ENCODE data around the gene C1orf174. TPM values are rescaled to one million over a fixed set of nuclear protein-coding genes. Genes with fewer than 3 reads are reported as not detected.

The C1orf174 gene
- total RNA-seq, 1 donor from 2014 or later: 36.8 TPM

DNA sequence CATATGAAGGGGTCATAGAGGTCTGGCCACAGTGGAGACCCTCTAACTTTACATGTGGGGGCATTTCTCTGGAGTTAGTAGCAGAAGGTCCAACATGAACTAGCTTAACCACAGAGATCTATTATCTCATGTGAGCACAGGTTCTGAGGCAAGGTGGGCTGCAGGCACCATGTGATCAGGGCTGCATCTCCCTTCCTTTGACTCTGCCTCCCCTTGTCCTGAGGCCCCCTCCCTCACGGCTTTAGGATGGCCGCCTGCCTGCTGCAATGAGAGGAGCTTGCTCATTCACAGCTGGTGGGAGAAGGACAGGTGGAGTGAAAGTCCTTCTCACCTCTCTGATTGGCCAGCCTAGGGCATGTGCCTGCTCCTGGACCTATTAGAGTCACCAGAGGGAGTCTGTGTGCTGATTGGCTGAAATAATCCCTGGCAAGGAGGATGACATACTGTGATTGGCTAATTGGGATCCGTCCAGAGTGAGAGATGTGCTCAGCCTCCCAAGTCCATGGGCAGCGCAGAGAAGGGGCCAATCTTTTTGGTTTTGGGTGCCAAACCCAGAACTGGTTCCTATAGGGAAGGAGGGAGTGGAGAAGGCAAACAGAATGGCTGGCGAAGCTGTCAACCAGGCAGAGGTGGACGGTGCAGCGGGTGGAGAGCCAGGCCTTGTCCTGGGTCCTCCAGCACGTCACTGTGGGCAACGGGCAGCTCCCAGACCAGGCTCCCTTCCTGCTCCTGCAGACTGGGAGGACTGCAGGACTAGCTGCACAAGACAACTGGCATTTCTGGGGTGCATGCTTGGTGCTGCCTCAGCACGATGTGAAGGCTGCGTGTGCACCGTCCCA lies 39.4 kb upstream of the C1orf174 start:
- no peak for DNase-seq (ENCODE audit: low read depth, low spot score)
- Mint-ChIP-seq H3K4me3 (no peak overlapping the region), H3K4me1 (peaks cover 19% of the 10 kb centered on the region), H3K9me3 (peaks cover 5% of the 10 kb centered on the region), H3K27me3 (ENCODE audit: low read depth) (peaks cover 14% of the 10 kb centered on the region), H3K27ac (ENCODE audit: unreplicated experiment) (no peak overlapping the region), H3K36me3 (ENCODE audit: low read depth) (peaks cover 4% of the 10 kb centered on the region)
- no peak for TF ChIP-seq CTCF (conservative IDR thresholded peaks at IDR 0.05)

GRCh38 chr1:3932156-3932919 lies 32.3 kb upstream of the C1orf174 start:
- Mint-ChIP-seq H3K4me3 (no peak overlapping the region), H3K36me3 (ENCODE audit: low read depth) (no peaks in the 10 kb centered on the region), H3K9me3 (peaks cover 12% of the 10 kb centered on the region), H3K27ac (ENCODE audit: unreplicated experiment) (no peak overlapping the region), H3K4me1 (peaks cover 11% of the 10 kb centered on the region), H3K27me3 (ENCODE audit: low read depth) (peaks cover 33% of the 10 kb centered on the region)
- no peak for DNase-seq (ENCODE audit: low read depth, low spot score)
- no peak for TF ChIP-seq CTCF (conservative IDR thresholded peaks at IDR 0.05)

DNA sequence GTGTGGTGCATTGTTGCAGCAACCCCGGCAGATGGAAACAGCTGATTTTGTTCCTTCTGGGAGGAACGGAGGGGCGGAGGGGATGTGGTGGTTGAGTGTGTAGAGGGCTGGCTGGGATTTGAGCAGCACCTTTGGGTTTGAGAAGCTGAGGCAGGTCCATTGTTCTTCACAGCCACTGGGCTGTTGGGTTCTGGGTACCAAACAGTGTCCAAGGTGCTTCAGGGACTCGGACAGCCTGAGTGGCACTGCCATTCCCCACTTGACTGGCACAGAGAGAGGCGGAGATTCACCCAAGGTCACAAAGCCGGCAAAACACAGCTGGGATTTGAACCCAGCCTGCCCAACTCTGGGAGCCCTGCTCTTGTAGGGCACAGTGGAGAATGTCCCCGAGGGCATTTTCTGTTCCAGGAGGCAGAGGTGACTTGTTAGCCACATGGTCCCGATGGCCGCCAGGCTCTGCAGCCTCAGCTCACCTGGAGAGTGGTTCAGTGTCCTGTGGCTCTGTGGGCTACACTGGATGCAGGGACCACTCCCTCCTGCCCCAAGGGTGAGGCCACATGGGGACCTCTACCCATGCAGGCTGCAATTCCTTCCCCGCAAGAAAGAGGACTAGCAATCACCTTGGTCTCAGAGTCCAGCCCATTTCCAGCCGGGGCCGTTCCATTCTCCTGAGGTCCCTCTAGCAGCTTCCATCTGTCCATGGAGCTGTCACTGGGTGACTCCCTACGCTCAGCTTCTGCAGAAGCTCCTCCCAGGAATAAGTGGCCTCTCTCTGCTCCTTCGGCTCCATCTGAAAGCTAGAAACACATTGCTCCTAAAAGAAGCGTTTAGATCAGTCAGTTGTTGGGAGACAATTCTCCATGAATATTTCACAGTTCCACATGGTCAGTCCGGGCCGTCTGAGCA lies 31.2 kb upstream of the C1orf174 start:
- Mint-ChIP-seq H3K4me1 (peaks cover 11% of the 10 kb centered on the region), H3K27ac (ENCODE audit: unreplicated experiment) (no peak overlapping the region), H3K4me3 (no peak overlapping the region), H3K27me3 (ENCODE audit: low read depth) (peaks cover 35% of the 10 kb centered on the region), H3K9me3 (peaks cover 9% of the 10 kb centered on the region), H3K36me3 (ENCODE audit: low read depth) (no peaks in the 10 kb centered on the region)
- no peak for TF ChIP-seq CTCF (conservative IDR thresholded peaks at IDR 0.05)
- DNase-seq (ENCODE audit: low read depth, low spot score): no peak

DNA sequence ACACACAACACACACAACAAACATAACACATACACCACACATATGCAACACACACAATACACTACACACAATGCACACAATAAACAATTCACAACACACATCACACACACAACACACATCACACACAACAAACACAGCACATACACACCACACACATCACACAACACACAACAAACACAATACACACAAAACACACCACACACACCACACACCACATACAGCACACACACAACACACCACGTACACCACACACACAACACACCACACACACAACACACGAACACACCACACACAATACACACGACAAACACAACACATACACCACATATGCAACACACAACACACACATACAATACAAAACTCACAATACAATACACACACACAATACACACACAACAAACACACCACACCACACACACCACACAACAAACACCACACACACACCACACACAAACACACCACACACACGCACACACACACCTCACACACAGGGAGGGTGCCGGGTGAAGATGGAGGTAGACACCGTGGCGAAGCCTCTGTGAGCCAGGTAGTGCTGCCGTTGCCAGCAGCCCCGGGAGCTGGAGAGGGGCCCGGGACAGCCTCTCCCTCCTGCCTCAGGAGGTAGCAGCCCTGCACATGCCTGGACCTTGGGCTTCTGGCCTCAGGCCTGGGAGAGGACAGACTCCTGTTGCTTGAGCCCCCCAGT lies 30.4 kb upstream of the C1orf174 start:
- H3K36me3 Mint-ChIP-seq (ENCODE audit: low read depth): no peaks in the 10 kb centered on the region
- peak overlapping the region; percentile 7 for H3K27ac Mint-ChIP-seq (ENCODE audit: unreplicated experiment)
- no peak overlapping the region for H3K4me3 Mint-ChIP-seq
- H3K9me3 Mint-ChIP-seq: peaks cover 8% of the 10 kb centered on the region
- DNase-seq (ENCODE audit: low read depth, low spot score): no peak
- H3K27me3 Mint-ChIP-seq (ENCODE audit: low read depth): peaks cover 36% of the 10 kb centered on the region
- H3K4me1 Mint-ChIP-seq: peaks cover 11% of the 10 kb centered on the region
- no peak for TF ChIP-seq CTCF (conservative IDR thresholded peaks at IDR 0.05)

DNA sequence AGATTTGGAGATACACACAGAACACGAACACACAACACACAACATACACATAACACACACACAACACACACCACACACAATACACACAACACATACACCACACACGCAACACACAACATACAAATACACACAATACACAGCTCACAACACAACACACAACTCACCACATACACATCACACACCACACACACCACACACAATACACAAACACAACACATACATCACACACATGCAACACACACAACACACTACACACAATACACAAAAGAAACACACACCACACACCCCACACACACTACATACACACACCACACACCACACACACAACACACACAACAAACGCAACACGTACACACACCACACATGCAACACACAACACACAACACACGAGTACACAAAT lies 29.1 kb upstream of the C1orf174 start:
- H3K4me3 Mint-ChIP-seq: no peak overlapping the region
- no peaks in the 10 kb centered on the region for H3K36me3 Mint-ChIP-seq (ENCODE audit: low read depth)
- H3K9me3 Mint-ChIP-seq: peaks cover 6% of the 10 kb centered on the region
- no peak for TF ChIP-seq CTCF (conservative IDR thresholded peaks at IDR 0.05)
- peaks cover 5% of the 10 kb centered on the region for H3K4me1 Mint-ChIP-seq
- DNase-seq (ENCODE audit: low read depth, low spot score): no peak
- no peak overlapping the region for H3K27ac Mint-ChIP-seq (ENCODE audit: unreplicated experiment)
- H3K27me3 Mint-ChIP-seq (ENCODE audit: low read depth): peaks cover 30% of the 10 kb centered on the region
